SK-N-SH treated with all-trans-retinoic acid at 6 μM for 48 hours (cell line): ENCODE data around the gene INCA1.

Experiments
- ATAC-seq: fragments of 200-7000 bp; cut with Tn5 transposase; 3 replicates; pipeline ENCODE4 v1.9.1; 2020; ENCODE audit warnings: mild to moderate bottlenecking, moderate library complexity
- ARNTL ChIP-seq: fragments of 450-650 bp; formaldehyde crosslinking; IDR thresholded peaks from 2 replicates; pipeline ENCODE4 v1.5.0; 2020; ENCODE audit warnings: low read depth, mild to moderate bottlenecking, moderate library complexity, borderline replicate concordance
- BACH2 ChIP-seq: fragments of 250-450 bp; sonication (Bioruptor Pico); IDR thresholded peaks from 2 replicates; pipeline ENCODE4 v1.9.0; 2021; ENCODE audit warnings: mild to moderate bottlenecking, borderline replicate concordance
- CREB5 ChIP-seq: fragments of 250-450 bp; sonication (Bioruptor Pico); IDR thresholded peaks from 2 replicates; pipeline ENCODE4 v1.5.1; 2020; ENCODE audit warnings: low read depth, mild to moderate bottlenecking, moderate library complexity
- CSDC2 ChIP-seq: fragments of 250-450 bp; sonication (Bioruptor Pico); IDR thresholded peaks from 2 replicates; pipeline ENCODE4 v1.5.0; 2020; ENCODE audit warnings: mild to moderate bottlenecking, moderate library complexity
- ESRRG ChIP-seq: fragments of 250-450 bp; sonication (Bioruptor Pico); IDR thresholded peaks from 2 replicates; pipeline ENCODE4 v1.6.1; 2021; ENCODE audit warnings: mild to moderate bottlenecking
- GLIS3 ChIP-seq: fragments of 250-450 bp; sonication (Bioruptor Pico); IDR thresholded peaks from 2 replicates; pipeline ENCODE4 v1.5.0; 2020; ENCODE audit warnings: mild to moderate bottlenecking, moderate library complexity
- OSR1 ChIP-seq: fragments of 250-450 bp; sonication (Bioruptor Pico); IDR thresholded peaks from 2 replicates; pipeline ENCODE4 v1.8.0; 2022; ENCODE audit warnings: moderate library complexity, mild to moderate bottlenecking, inconsistent platforms
- PATZ1 ChIP-seq: fragments of 250-450 bp; sonication (Bioruptor Pico); IDR thresholded peaks from 2 replicates; pipeline ENCODE4 v1.8.0; 2020; ENCODE audit warnings: mild to moderate bottlenecking, moderate library complexity, borderline replicate concordance
- POU6F1 ChIP-seq: fragments of 250-450 bp; sonication (Bioruptor Pico); IDR thresholded peaks from 2 replicates; pipeline ENCODE4 v1.8.0; 2021; ENCODE audit warnings: low read depth, mild to moderate bottlenecking, moderate library complexity, borderline replicate concordance
- PPARA ChIP-seq: fragments of 250-450 bp; sonication (Bioruptor Pico); IDR thresholded peaks from 2 replicates; pipeline ENCODE4 v1.5.0; 2020; ENCODE audit warnings: mild to moderate bottlenecking, borderline replicate concordance
- RARB ChIP-seq: fragments of 250-450 bp; sonication (Bioruptor Pico); IDR thresholded peaks from 2 replicates; pipeline ENCODE4 v1.8.0; 2021; ENCODE audit warnings: mild to moderate bottlenecking, moderate library complexity
- SNAI2 ChIP-seq: fragments of 250-450 bp; sonication (Bioruptor Pico); IDR thresholded peaks from 2 replicates; pipeline ENCODE4 v1.5.0; 2020; ENCODE audit warnings: mild to moderate bottlenecking, moderate library complexity
- TCF4 ChIP-seq: fragments of 250-450 bp; sonication (Bioruptor Pico); IDR thresholded peaks from 2 replicates; pipeline ENCODE4 v1.8.0; 2021; ENCODE audit warnings: mild to moderate bottlenecking, moderate library complexity, borderline replicate concordance
- TOX ChIP-seq: fragments of 250-450 bp; sonication (Bioruptor Pico); IDR thresholded peaks from 2 replicates; pipeline ENCODE4 v1.8.0; 2021; ENCODE audit warnings: mild to moderate bottlenecking, moderate library complexity, borderline replicate concordance
- TSHZ2 ChIP-seq: fragments of 250-450 bp; sonication (Bioruptor Pico); IDR thresholded peaks from 2 replicates; pipeline ENCODE4 v1.5.0; 2020; ENCODE audit warnings: mild to moderate bottlenecking, moderate library complexity
- ZC3H10 ChIP-seq: fragments of 250-450 bp; sonication (Bioruptor Pico); IDR thresholded peaks from 2 replicates; pipeline ENCODE4 v1.5.1; 2021; ENCODE audit warnings: mild to moderate bottlenecking, moderate library complexity
- ZFP3 ChIP-seq: fragments of 250-450 bp; sonication (Bioruptor Pico); IDR thresholded peaks from 2 replicates; pipeline ENCODE4 v1.5.0; 2020; ENCODE audit warnings: mild to moderate bottlenecking, moderate library complexity
- ZFP30 ChIP-seq: fragments of 450-650 bp; formaldehyde crosslinking; IDR thresholded peaks from 2 replicates; pipeline ENCODE4 v1.5.0; 2022; ENCODE audit warnings: mild to moderate bottlenecking, moderate library complexity
- ZNF565 ChIP-seq: fragments of 450-650 bp; formaldehyde crosslinking; conservative IDR thresholded peaks from 2 replicates; pipeline ENCODE4 v1.5.0; 2020; ENCODE audit warnings: low read depth, mild to moderate bottlenecking, moderate library complexity
- ZNF70 ChIP-seq: fragments of 450-650 bp; formaldehyde crosslinking; IDR thresholded peaks from 2 replicates; pipeline ENCODE4 v1.5.0; 2020; ENCODE audit warnings: mild to moderate bottlenecking, moderate library complexity
- ZNF8 ChIP-seq: fragments of 450-650 bp; formaldehyde crosslinking; IDR thresholded peaks from 2 replicates; pipeline ENCODE4 v1.5.0; 2020; ENCODE audit warnings: mild to moderate bottlenecking, moderate library complexity

Gene INCA1

GRCh38 chr17:4942760-4943508 is 54.4 kb downstream of the INCA1 start (continued):
- TF ChIP-seq PPARA (CRISPR knock-in tag) (no peak), POU6F1 (CRISPR knock-in tag) (no peak), RARB (CRISPR knock-in tag) (no peak)

GRCh38 chr17:4941319-4941610 is 56.1 kb downstream of the INCA1 start:
- TF ChIP-seq ESRRG (CRISPR knock-in tag), result no peak
- no peak for TF ChIP-seq OSR1 (CRISPR knock-in tag)
- TF ChIP-seq SNAI2 (CRISPR knock-in tag), result no peak
- TF ChIP-seq ZFP3 (CRISPR knock-in tag), result no peak
- no peak for TF ChIP-seq POU6F1 (CRISPR knock-in tag)
- no peak for TF ChIP-seq TSHZ2
- ATAC-seq, result no peak

- TF ChIP-seq ZNF8 (CRISPR knock-in tag) (no peak), ARNTL (CRISPR knock-in tag) (no peak), CSDC2 (CRISPR knock-in tag) (no peak), TOX (CRISPR knock-in tag) (no peak), ZC3H10 (CRISPR knock-in tag) (no peak), PPARA (CRISPR knock-in tag) (no peak), OSR1 (CRISPR knock-in tag) (no peak), ZNF565 (no peak), BACH2 (no peak), GLIS3 (CRISPR knock-in tag) (no peak), ZFP30 (CRISPR knock-in tag) (no peak), CREB5 (no peak), PATZ1 (CRISPR knock-in tag) (no peak), TCF4 (no peak), ZNF70 (CRISPR knock-in tag) (no peak)
- peak; percentile 73 for ATAC-seq
These were observed 56.6 kb downstream of the INCA1 start for GRCh38 chr17:4940555-4941318.
